ENCODE results near the gene LTB. TPM values are rescaled to one million over a fixed set of nuclear protein-coding genes. Genes with fewer than 3 reads are reported as not detected.

Gene LTB
- total and polyA plus RNA-seq, 2 of the 13 experiments (the other 11 are each of a cell fraction or from before 2014, with no cell fraction given): 0.09 to 0.22 TPM

- TF ChIP-seq ZBTB20 (CRISPR knock-in tag; IDR thresholded peaks at IDR 0.05; ENCODE audit: borderline replicate concordance, low read depth) (no peak; the same call in 1 of the 2 replicates), RFX5 (IDR thresholded peaks at IDR 0.05; ENCODE audit: low read depth, low read length) (no peak), AGO1 (IDR thresholded peaks at IDR 0.05; ENCODE audit: low read depth, low read length, poor library complexity, severe bottlenecking) (no peak), ZNF709 (CRISPR knock-in tag; IDR thresholded peaks at IDR 0.05) (no peak; the same call in 1 of the 2 replicates), AGO2 (optimal IDR thresholded peaks at IDR 0.05; ENCODE audit: low read depth, low read length) (peak; percentile 69), NPAS2 (CRISPR knock-in tag; IDR thresholded peaks at IDR 0.05; ENCODE audit: borderline replicate concordance) (no peak), ZNF230 (CRISPR knock-in tag; IDR thresholded peaks at IDR 0.05) (peak; percentile 60; the same call in 1 of the 2 replicates), ASH2L (IDR thresholded peaks at IDR 0.05; ENCODE audit: insufficient read length, low read depth, low read length) (peak; percentile 80), HDAC6 (IDR thresholded peaks at IDR 0.05; ENCODE audit: low read depth, low read length) (no peak), FOXC1 (CRISPR knock-in tag; IDR thresholded peaks at IDR 0.05; ENCODE audit: borderline replicate concordance) (no peak), SNRNP70 (IDR thresholded peaks at IDR 0.05; ENCODE audit: low read depth, low read length) (no peak), SSRP1 (CRISPR knock-in tag; IDR thresholded peaks at IDR 0.05) (no peak), SNAPC5 (CRISPR knock-in tag; IDR thresholded peaks at IDR 0.05; ENCODE audit: borderline replicate concordance) (peak; percentile 7; the same call in 1 of the 2 replicates), TARDBP (CRISPR knock-in tag; IDR thresholded peaks at IDR 0.05) (no peak; the same call in 1 of the 2 replicates), KDM3A (CRISPR knock-in tag; IDR thresholded peaks at IDR 0.05; ENCODE audit: low read depth) (peak; percentile 29; the same call in 1 of the 2 replicates), CSRNP1 (CRISPR knock-in tag; IDR thresholded peaks at IDR 0.05) (no peak; the same call in 1 of the 2 replicates), CBX2 (IDR thresholded peaks at IDR 0.05; ENCODE audit: low read depth, low read length) (no peak), CBX2 (CRISPR knock-in tag; IDR thresholded peaks at IDR 0.05; ENCODE audit: low read depth) (0 out of 2 replicates have a peak, but pooled peaks have one; percentile 21), ATM (IDR thresholded peaks at IDR 0.05; ENCODE audit: borderline replicate concordance) (no peak), ZNF12 (CRISPR knock-in tag; IDR thresholded peaks at IDR 0.05) (peak; percentile 28; the same call in 1 of the 2 replicates), GFI1 (CRISPR knock-in tag; IDR thresholded peaks at IDR 0.05; ENCODE audit: borderline replicate concordance) (no peak; the same call in 1 of the 2 replicates), ZNF512 (CRISPR knock-in tag; IDR thresholded peaks at IDR 0.05) (no peak), TRIM22 (IDR thresholded peaks at IDR 0.05) (no peak), HCFC1 (IDR thresholded peaks at IDR 0.05; ENCODE audit: low read depth, low read length) (no peak)
These were observed 38.5 kb upstream of the LTB start, which contains the start of gene PRRC2A (continued) for GRCh38 chr6:31620586-31621319.
